Measurements from ENCODE around the gene KISS1R.

DNA sequence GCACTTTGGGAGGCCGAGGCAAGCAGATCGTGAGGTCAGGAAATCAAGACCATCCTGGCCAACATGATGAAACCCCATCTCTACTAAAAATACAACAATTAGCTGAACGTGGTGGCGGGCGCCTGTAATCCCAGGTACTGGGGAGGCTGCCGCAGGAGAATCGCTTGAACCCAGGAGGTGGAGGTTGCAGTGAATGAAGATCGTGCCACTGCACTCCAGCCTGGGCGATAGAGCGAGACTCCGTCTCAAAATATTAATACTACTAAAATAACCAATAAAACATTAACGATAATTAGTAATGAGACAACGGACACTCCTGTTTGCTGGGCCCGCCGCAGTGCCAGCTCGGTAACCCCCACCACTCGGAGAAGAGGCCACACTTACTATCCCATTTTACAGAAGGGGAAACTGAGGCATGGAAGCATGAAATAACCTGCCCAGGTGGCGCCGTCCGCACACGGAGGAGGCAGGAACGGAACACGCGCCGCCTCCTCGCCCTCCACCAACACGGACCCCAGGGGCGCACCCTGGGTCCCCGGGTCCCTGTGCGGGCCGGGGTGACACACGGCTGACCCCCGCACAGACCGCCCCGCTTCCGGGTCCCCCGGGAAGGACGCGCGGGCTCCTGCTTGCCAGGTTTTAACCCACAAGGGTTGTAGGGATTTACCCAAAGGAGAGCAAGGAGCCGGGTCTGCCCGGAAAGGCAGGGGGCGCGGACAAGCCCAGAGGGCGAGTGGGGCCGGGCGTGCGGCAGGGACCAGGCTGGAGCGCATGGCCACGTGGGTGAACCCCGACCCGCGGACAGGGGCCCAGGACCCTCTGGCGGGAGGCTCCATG lies 5.7 kb upstream of the KISS1R start:
- TF ChIP-seq POLR2A (IDR thresholded peaks at IDR 0.05; ENCODE audit: low read depth), result no peak
- no peak for TF ChIP-seq EP300 (IDR thresholded peaks at IDR 0.05)
- no peak for TF ChIP-seq POLR2AphosphoS5 (IDR thresholded peaks at IDR 0.05)

All from esophagus muscularis mucosa (tissue), 3 donors.